Measurements from ENCODE around the gene LRP8.
"Not testable (repeated sequence)": the region's sequence is repeated elsewhere in the genome, so short reads cannot be mapped to it uniquely, and the experiment has no call there.

- not testable (repeated sequence) for TF ChIP-seq POLR2A, CTCF, EP300 (IDR thresholded peaks at IDR 0.05)
These were observed 121.7 kb downstream of the LRP8 start for GRCh38 chr1:53206083-53206685.

Measured in gastroesophageal sphincter (tissue), 3 donors.